ENCODE measurements around the gene CSTPP1.

The CSTPP1 gene

GRCh38 chr11:46952553-46952952, 16.0 kb downstream of the CSTPP1 start:
- no peak overlapping the region for H3K27ac ChIP-seq (replicated peaks)
- H3K4me3 ChIP-seq (replicated peaks; ENCODE audit: insufficient read depth, low read length) = no peak overlapping the region
- DNase-seq (ENCODE audit: low read depth in 1 of 2, low spot score in 1 of 2) = no peak
- H3K27me3 ChIP-seq (ENCODE audit: insufficient read depth, poor library complexity, severe bottlenecking) = no peaks in the 10 kb centered on the region
- TF ChIP-seq SPI1 (IDR thresholded peaks at IDR 0.05; ENCODE audit: borderline replicate concordance, low read depth) (no peak), GABPA (IDR thresholded peaks at IDR 0.05; ENCODE audit: low read depth) (no peak), REST (IDR thresholded peaks at IDR 0.05; ENCODE audit: insufficient replicate concordance, low read depth) (no peak), POLR2AphosphoS5 (IDR thresholded peaks at IDR 0.05; ENCODE audit: low read depth) (no peak), CTCF (IDR thresholded peaks at IDR 0.05; ENCODE audit: insufficient read depth, low read length) (no peak)

GRCh38 chr11:46953093-46953492, 16.5 kb downstream of the CSTPP1 start:
- H3K4me3 ChIP-seq (replicated peaks; ENCODE audit: insufficient read depth, low read length) = no peak overlapping the region
- H3K27me3 ChIP-seq (ENCODE audit: insufficient read depth, poor library complexity, severe bottlenecking) = no peaks in the 10 kb centered on the region
- H3K27ac ChIP-seq (replicated peaks) = no peak overlapping the region
- TF ChIP-seq POLR2AphosphoS5 (IDR thresholded peaks at IDR 0.05; ENCODE audit: low read depth) = no peak
- no peak for TF ChIP-seq SPI1 (IDR thresholded peaks at IDR 0.05; ENCODE audit: borderline replicate concordance, low read depth)
- no peak for TF ChIP-seq CTCF (IDR thresholded peaks at IDR 0.05; ENCODE audit: insufficient read depth, low read length)
- TF ChIP-seq GABPA (IDR thresholded peaks at IDR 0.05; ENCODE audit: low read depth) = no peak
- no peak for TF ChIP-seq REST (IDR thresholded peaks at IDR 0.05; ENCODE audit: insufficient replicate concordance, low read depth)
- DNase-seq (ENCODE audit: low read depth in 1 of 2, low spot score in 1 of 2) = no peak

GRCh38 chr11:46958777-46959176, 22.2 kb downstream of the CSTPP1 start:
- H3K4me3 ChIP-seq (replicated peaks; ENCODE audit: insufficient read depth, low read length) = no peak overlapping the region
- no peak for TF ChIP-seq GABPA (IDR thresholded peaks at IDR 0.05; ENCODE audit: low read depth)
- TF ChIP-seq CTCF (IDR thresholded peaks at IDR 0.05; ENCODE audit: insufficient read depth, low read length) = no peak
- TF ChIP-seq REST (IDR thresholded peaks at IDR 0.05; ENCODE audit: insufficient replicate concordance, low read depth) = no peak
- TF ChIP-seq SPI1 (IDR thresholded peaks at IDR 0.05; ENCODE audit: borderline replicate concordance, low read depth) = no peak
- TF ChIP-seq POLR2AphosphoS5 (IDR thresholded peaks at IDR 0.05; ENCODE audit: low read depth) = no peak
- no peak overlapping the region for H3K27ac ChIP-seq (replicated peaks)
- DNase-seq (ENCODE audit: low read depth in 1 of 2, low spot score in 1 of 2) = no peak
- no peaks in the 10 kb centered on the region for H3K27me3 ChIP-seq (ENCODE audit: insufficient read depth, poor library complexity, severe bottlenecking)

All from HL-60 (cell line).